Uterus (tissue), 4 donors: ENCODE results near the gene AASDH. TPM values are rescaled to one million over a fixed set of nuclear protein-coding genes. Genes with fewer than 3 reads are reported as not detected.

Source experiments
- DNase-seq, 2 donors: peaks; one replicate each; pipeline ENCODE4 v3.0.0-alpha.2; 2019 to 2020
- H3K27ac ChIP-seq, 2 donors: fragments of 200-600 bp; sonication (generic); 1 replicate in 1 of 2; 2 replicates in 1 of 2; pipeline ENCODE4 v1.5.1; 2016 to 2018
- H3K27me3 ChIP-seq, 2 donors: fragments of 200-600 bp; sonication (generic); one replicate each; pipeline ENCODE4 v1.5.1; 2018 to 2019; ENCODE audit warnings: control low read depth in 1 of 2
- H3K36me3 ChIP-seq, 2 donors: fragments of 200-600 bp; sonication (generic); one replicate each; pipeline ENCODE4 v1.5.1; 2019; ENCODE audit warnings: control low read depth in 1 of 2
- H3K4me1 ChIP-seq, 2 donors: fragments of 200-600 bp; sonication (generic); one replicate each; pipeline ENCODE4 v1.5.1; 2018 to 2019; ENCODE audit warnings: control low read depth in 1 of 2
- H3K4me3 ChIP-seq, 2 donors: fragments of 200-600 bp; sonication (generic); 1 replicate in 1 of 2; 2 replicates in 1 of 2; pipeline ENCODE4 v1.5.1; 2018 to 2019; ENCODE audit warnings: mild to moderate bottlenecking in 1 of 2
- H3K9me3 ChIP-seq, 2 donors: fragments of 200-600 bp; sonication (generic); one replicate each; pipeline ENCODE4 v1.5.1; 2019; ENCODE audit warnings: control low read depth in 1 of 2
- POLR2A ChIP-seq, 2 donors: fragments of 450-650 bp; IDR thresholded peaks; one replicate each; pipeline ENCODE4 v1.6.1; 2016; ENCODE audit warnings: antibody characterized with exemption in 2 of 2, mild to moderate bottlenecking in 1 of 2, moderate library complexity in 1 of 2
- intact Hi-C: fragments of 100-400 bp; cut with DNase I; formaldehyde crosslinking; loops from one replicate; pipeline ENCODE4 v1.15.1; 2023; ENCODE audit warnings: low total_unique reads
- total RNA-seq, 4 donors: library from RNA; depleted of rRNA in 3 of 4; stranded (reverse); fragments of >200 nt in 3 of 4; gene quantifications; one replicate each; pipeline versions ENCODE4 v1.1.0 to v1.2.4, GENCODE V29; 2014 to 2023
- TF ChIP-seq, protein P1 (sequence below), 4 experiments: fragments of 200-600 bp in 2 of 4; fragments of 450-650 bp in 2 of 4; sonication (generic) in 2 of 4; IDR thresholded peaks; one replicate each; pipeline ENCODE4 v1.5.1; 2016 to 2019; ENCODE audit warnings: antibody characterized with exemption in 4 of 4, mild to moderate bottlenecking in 2 of 4, moderate library complexity in 1 of 4
- donor health status: DM: yes; HTN: yes; CAD: no.

AASDH gene
- total RNA-seq, 4 donors from 2014 or later: 12.7 to 58.8 (median 26.6) TPM

DNA sequence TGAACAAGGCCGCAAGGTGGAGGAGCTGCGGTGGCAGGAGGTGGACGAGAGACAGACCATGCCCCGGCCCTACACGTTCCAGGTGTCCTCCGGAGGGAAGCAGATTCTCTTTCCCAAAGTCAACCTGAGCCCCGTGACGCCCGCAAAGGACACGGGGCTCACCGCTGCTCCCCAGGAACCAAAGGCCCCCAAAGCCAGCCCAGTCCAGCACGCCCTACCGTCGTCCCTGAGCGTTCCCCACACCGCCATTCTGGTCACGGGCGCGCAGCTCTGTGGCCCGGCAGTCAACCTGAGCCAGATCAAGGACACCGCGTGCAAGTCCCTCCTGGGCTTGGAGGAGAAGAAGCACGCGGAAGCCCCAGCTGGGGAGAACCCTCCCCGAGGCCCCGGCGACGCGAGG lies 72.2 kb downstream of the AASDH start:
- Histone ChIP-seq H3K27ac (no peak overlapping the region), H3K4me3 (no peak overlapping the region), H3K36me3 (no peaks in the 10 kb centered on the region), H3K27me3 (no peaks in the 10 kb centered on the region), H3K9me3 (no peaks in the 10 kb centered on the region), H3K4me1 (no peaks in the 10 kb centered on the region)
- intact Hi-C loops: no loop called here
- TF ChIP-seq, protein P1, sequence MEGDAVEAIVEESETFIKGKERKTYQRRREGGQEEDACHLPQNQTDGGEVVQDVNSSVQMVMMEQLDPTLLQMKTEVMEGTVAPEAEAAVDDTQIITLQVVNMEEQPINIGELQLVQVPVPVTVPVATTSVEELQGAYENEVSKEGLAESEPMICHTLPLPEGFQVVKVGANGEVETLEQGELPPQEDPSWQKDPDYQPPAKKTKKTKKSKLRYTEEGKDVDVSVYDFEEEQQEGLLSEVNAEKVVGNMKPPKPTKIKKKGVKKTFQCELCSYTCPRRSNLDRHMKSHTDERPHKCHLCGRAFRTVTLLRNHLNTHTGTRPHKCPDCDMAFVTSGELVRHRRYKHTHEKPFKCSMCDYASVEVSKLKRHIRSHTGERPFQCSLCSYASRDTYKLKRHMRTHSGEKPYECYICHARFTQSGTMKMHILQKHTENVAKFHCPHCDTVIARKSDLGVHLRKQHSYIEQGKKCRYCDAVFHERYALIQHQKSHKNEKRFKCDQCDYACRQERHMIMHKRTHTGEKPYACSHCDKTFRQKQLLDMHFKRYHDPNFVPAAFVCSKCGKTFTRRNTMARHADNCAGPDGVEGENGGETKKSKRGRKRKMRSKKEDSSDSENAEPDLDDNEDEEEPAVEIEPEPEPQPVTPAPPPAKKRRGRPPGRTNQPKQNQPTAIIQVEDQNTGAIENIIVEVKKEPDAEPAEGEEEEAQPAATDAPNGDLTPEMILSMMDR (IDR thresholded peaks at IDR 0.05): no peak
- TF ChIP-seq POLR2A (IDR thresholded peaks at IDR 0.05): no peak
- DNase-seq: no peak

DNA sequence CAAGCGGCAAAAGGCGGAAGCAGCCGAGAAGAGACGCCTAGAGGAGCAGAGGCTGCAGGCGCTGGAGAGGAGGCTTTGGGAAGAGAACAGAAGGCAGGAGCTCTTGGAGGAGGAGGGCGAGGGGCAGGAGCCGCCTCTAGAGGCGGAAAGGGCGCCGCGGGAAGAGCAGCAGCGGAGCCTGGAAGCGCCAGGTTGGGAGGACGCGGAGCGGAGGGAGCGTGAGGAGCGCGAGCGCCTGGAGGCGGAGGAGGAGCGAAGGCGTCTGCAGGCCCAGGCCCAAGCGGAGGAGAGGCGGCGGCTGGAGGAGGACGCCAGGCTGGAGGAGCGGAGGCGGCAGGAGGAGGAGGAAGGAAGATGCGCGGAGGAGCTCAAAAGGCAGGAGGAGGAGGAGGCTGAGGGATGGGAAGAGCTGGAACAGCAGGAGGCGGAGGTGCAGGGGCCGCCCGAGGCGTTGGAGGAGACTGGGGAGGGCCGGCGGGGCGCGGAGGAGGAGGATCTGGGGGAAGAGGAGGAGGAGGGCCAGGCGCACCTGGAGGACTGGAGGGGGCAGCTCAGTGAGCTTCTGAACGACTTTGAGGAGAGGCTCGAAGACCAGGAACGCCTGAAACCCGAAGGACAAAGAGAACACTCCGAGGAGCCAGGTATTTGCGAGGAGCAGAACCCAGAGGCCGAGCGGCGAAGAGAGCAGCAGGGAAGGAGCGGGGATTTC lies 72.9 kb downstream of the AASDH start:
- no peak for TF ChIP-seq POLR2A (IDR thresholded peaks at IDR 0.05)
- TF ChIP-seq, protein P1 (IDR thresholded peaks at IDR 0.05): no peak
- Histone ChIP-seq H3K9me3 (no peaks in the 10 kb centered on the region), H3K27ac (no peak overlapping the region), H3K27me3 (no peaks in the 10 kb centered on the region), H3K36me3 (no peaks in the 10 kb centered on the region), H3K4me1 (no peaks in the 10 kb centered on the region), H3K4me3 (no peak overlapping the region)
- intact Hi-C loops: no loop called here
- no peak for DNase-seq

DNA sequence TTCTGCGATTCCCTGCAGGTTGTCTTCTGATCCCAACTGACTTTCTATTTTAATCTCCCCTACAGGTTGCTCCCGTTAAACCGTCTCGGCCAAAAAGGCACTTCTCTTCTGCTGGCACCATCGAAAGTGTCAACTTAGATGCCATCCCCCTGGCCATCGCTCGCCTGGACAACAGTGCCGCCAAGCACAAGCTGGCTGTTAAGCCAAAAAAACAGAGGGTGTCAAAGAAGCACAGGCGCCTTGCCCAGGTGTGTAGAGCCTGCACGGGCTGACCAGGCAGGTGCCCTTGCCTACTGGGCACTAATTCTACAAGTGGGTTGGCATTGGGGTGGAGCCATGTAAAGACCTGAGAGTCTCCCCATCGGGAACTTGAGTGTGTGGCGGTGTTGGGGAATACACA lies 74.2 kb downstream of the AASDH start:
- Histone ChIP-seq H3K27ac (no peak overlapping the region), H3K4me3 (no peak overlapping the region), H3K9me3 (no peaks in the 10 kb centered on the region), H3K27me3 (no peaks in the 10 kb centered on the region), H3K36me3 (no peaks in the 10 kb centered on the region), H3K4me1 (no peaks in the 10 kb centered on the region)
- intact Hi-C loops: no loop called here
- no peak for DNase-seq
- TF ChIP-seq, protein P1 (IDR thresholded peaks at IDR 0.05): no peak
- no peak for TF ChIP-seq POLR2A (IDR thresholded peaks at IDR 0.05)

DNA sequence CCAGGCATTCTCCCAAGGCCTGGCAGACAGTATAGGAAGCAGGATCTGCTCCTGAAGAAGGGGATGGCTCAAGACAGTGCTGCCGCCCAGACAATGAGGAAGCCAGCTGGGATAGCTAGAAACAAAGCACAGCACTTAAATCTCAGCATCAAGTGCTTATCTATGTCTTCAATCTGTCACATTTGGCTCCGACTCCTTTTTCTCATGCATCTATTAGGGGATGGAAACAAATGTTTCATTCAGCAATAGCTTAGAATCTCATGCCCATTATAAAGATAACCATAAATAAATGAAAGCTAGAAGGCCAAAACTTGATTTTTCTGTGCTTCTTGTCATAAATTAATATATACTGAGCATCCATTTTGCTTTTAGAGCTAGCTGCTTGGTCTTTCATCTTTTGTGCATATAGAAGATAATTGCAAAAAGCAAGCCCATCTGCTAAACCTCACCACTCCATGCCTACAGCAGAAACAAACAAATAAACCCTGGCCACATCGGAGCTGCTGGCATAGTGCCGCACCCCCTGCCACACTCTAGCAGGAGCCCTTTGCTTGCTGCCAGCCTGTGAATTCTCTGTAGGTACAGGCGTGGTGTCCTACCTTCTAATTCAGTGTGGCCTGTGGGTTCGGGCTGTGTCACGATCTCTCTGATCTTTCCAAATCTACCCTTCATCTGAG lies 75.9 kb downstream of the AASDH start:
- no peaks in the 10 kb centered on the region for H3K4me1 ChIP-seq
- H3K4me3 ChIP-seq: no peak overlapping the region
- no peaks in the 10 kb centered on the region for H3K36me3 ChIP-seq
- H3K27me3 ChIP-seq: no peaks in the 10 kb centered on the region
- no peak for DNase-seq
- no peak overlapping the region for H3K27ac ChIP-seq
- intact Hi-C loops: no loop called here
- TF ChIP-seq POLR2A (IDR thresholded peaks at IDR 0.05): no peak
- TF ChIP-seq, protein P1 (IDR thresholded peaks at IDR 0.05): no peak
- H3K9me3 ChIP-seq: no peaks in the 10 kb centered on the region

DNA sequence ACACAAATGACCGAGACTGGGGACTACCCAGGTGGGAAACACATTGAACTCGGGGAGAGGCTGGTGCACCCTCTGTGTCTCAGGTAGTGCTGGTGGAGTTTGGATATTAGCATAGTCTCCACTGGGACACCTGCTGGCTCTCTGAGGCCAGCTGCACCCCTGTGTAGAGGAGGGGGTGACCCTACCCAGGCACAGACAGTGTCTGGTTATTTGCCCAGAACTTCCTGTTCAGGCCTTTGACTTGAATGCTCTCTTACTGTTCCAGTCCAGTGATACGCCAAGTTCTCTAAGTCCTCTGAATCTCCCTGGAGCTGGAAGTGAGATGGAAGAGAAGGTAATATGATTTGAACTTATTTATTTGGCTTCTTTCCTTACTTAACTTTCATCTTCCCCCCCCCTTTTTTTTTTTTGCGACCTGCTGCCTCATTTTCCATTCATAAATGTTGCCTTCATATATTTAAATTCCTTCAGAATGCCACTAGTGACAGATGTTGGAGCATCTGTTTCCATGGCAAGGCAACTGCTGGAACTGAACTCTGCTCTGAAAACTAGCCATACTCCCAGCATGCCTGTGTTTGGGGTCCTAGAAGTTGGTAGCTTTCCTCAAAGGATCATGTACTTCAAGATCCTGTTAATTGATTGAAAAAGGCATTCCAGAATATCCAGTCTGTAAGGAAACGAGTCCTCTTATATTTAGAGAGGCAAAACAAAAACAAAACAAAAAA lies 76.7 kb downstream of the AASDH start:
- H3K36me3 ChIP-seq: no peaks in the 10 kb centered on the region
- no peak for TF ChIP-seq POLR2A (IDR thresholded peaks at IDR 0.05)
- TF ChIP-seq, protein P1 (IDR thresholded peaks at IDR 0.05): no peak
- no peaks in the 10 kb centered on the region for H3K27me3 ChIP-seq
- intact Hi-C loops: no loop called here
- no peak overlapping the region for H3K4me3 ChIP-seq
- H3K4me1 ChIP-seq: no peaks in the 10 kb centered on the region
- no peak for DNase-seq
- no peaks in the 10 kb centered on the region for H3K9me3 ChIP-seq
- H3K27ac ChIP-seq: no peak overlapping the region
